ENCODE data around the gene ZCCHC2. TPM values are rescaled to one million over a fixed set of nuclear protein-coding genes. Genes with fewer than 3 reads are reported as not detected.

The ZCCHC2 gene
- total RNA-seq, 6 experiments from 2014 or later: 4.6 to 7.1 (median 5.4) TPM

- peak overlapping the region; percentile 81 for H3K4me3 Mint-ChIP-seq
- H3K27me3 Mint-ChIP-seq (ENCODE audit: insufficient read depth): peaks cover 6% of the 10 kb centered on the region
- H3K27ac Mint-ChIP-seq: no peak overlapping the region
- H3K36me3 Mint-ChIP-seq (ENCODE audit: low read depth): no peaks in the 10 kb centered on the region
- TF ChIP-seq CTCF (IDR thresholded peaks at IDR 0.05): no peak
- H3K4me1 Mint-ChIP-seq (ENCODE audit: low read depth): peaks cover 32% of the 10 kb centered on the region
- no peak for DNase-seq
- no peaks in the 10 kb centered on the region for H3K9me3 Mint-ChIP-seq
Measured at GRCh38 chr18:62585274-62586150, 62.7 kb downstream of the ZCCHC2 start.

GRCh38 chr18:62586151-62586774, 63.4 kb downstream of the ZCCHC2 start:
- Mint-ChIP-seq H3K27me3 (ENCODE audit: insufficient read depth) (peaks cover 11% of the 10 kb centered on the region), H3K9me3 (no peaks in the 10 kb centered on the region), H3K4me3 (peak overlapping the region; percentile 81), H3K36me3 (ENCODE audit: low read depth) (no peaks in the 10 kb centered on the region), H3K27ac (no peak overlapping the region), H3K4me1 (ENCODE audit: low read depth) (peaks cover 32% of the 10 kb centered on the region)
- peak; percentile 95 for TF ChIP-seq CTCF (IDR thresholded peaks at IDR 0.05)
- DNase-seq: peak; percentile 52

GRCh38 chr18:62586781-62587487, 64.1 kb downstream of the ZCCHC2 start:
- Mint-ChIP-seq H3K27ac (no peak overlapping the region), H3K9me3 (no peaks in the 10 kb centered on the region), H3K4me1 (ENCODE audit: low read depth) (peaks cover 32% of the 10 kb centered on the region), H3K4me3 (no peak overlapping the region), H3K36me3 (ENCODE audit: low read depth) (no peaks in the 10 kb centered on the region), H3K27me3 (ENCODE audit: insufficient read depth) (peaks cover 10% of the 10 kb centered on the region)
- no peak for DNase-seq
- TF ChIP-seq CTCF (IDR thresholded peaks at IDR 0.05): no peak

GRCh38 chr18:62587689-62588088, 64.9 kb downstream of the ZCCHC2 start:
- Mint-ChIP-seq H3K27me3 (ENCODE audit: insufficient read depth) (peaks cover 10% of the 10 kb centered on the region), H3K36me3 (ENCODE audit: low read depth) (no peaks in the 10 kb centered on the region), H3K27ac (no peak overlapping the region), H3K4me1 (ENCODE audit: low read depth) (peaks cover 30% of the 10 kb centered on the region), H3K4me3 (no peak overlapping the region), H3K9me3 (no peaks in the 10 kb centered on the region)
- DNase-seq: no peak
- no peak for TF ChIP-seq CTCF (IDR thresholded peaks at IDR 0.05)

- no peaks in the 10 kb centered on the region for H3K9me3 Mint-ChIP-seq
- no peak for TF ChIP-seq CTCF (IDR thresholded peaks at IDR 0.05)
- DNase-seq: no peak
- H3K4me1 Mint-ChIP-seq (ENCODE audit: low read depth): peaks cover 24% of the 10 kb centered on the region
- no peak overlapping the region for H3K27ac Mint-ChIP-seq
- peaks cover 10% of the 10 kb centered on the region for H3K27me3 Mint-ChIP-seq (ENCODE audit: insufficient read depth)
- H3K36me3 Mint-ChIP-seq (ENCODE audit: low read depth): no peaks in the 10 kb centered on the region
- no peak overlapping the region for H3K4me3 Mint-ChIP-seq
Measured at GRCh38 chr18:62588217-62588616, 65.4 kb downstream of the ZCCHC2 start.

All from HFFc6 (cell line).